ENCODE data around the gene INPP4A.

The INPP4A gene

GRCh38 chr2:98416383-98417159, 28.1 kb upstream of the INPP4A start:
- Mint-ChIP-seq H3K36me3 (ENCODE audit: low read depth) (peaks cover 3% of the 10 kb centered on the region), H3K27ac (no peak overlapping the region), H3K9me3 (peaks cover 18% of the 10 kb centered on the region), H3K4me1 (peaks cover 6% of the 10 kb centered on the region), H3K4me3 (no peak overlapping the region), H3K27me3 (ENCODE audit: low read depth) (no peaks in the 10 kb centered on the region)
- no peak for TF ChIP-seq CTCF (IDR thresholded peaks at IDR 0.05; ENCODE audit: unreplicated experiment in 3 of 3)

- Mint-ChIP-seq H3K4me3 (no peak overlapping the region), H3K27ac (no peak overlapping the region), H3K27me3 (ENCODE audit: low read depth) (no peaks in the 10 kb centered on the region), H3K4me1 (no peaks in the 10 kb centered on the region), H3K9me3 (peaks cover 19% of the 10 kb centered on the region), H3K36me3 (ENCODE audit: low read depth) (no peaks in the 10 kb centered on the region)
- no peak for TF ChIP-seq CTCF (IDR thresholded peaks at IDR 0.05; ENCODE audit: unreplicated experiment in 3 of 3)
Observed at GRCh38 chr2:98419544-98419943, 25.1 kb upstream of the INPP4A start.

- TF ChIP-seq CTCF (IDR thresholded peaks at IDR 0.05; ENCODE audit: unreplicated experiment in 3 of 3) = no peak
- Mint-ChIP-seq H3K4me1 (no peaks in the 10 kb centered on the region), H3K27me3 (ENCODE audit: low read depth) (no peaks in the 10 kb centered on the region), H3K27ac (no peak overlapping the region), H3K36me3 (ENCODE audit: low read depth) (no peaks in the 10 kb centered on the region), H3K9me3 (peaks cover 16% of the 10 kb centered on the region), H3K4me3 (no peak overlapping the region)
Observed at GRCh38 chr2:98419977-98420725, 24.5 kb upstream of the INPP4A start.

GRCh38 chr2:98422449-98422848, 22.2 kb upstream of the INPP4A start:
- Mint-ChIP-seq H3K4me1 (no peaks in the 10 kb centered on the region), H3K9me3 (peaks cover 16% of the 10 kb centered on the region), H3K4me3 (no peak overlapping the region), H3K27ac (no peak overlapping the region), H3K36me3 (ENCODE audit: low read depth) (no peaks in the 10 kb centered on the region), H3K27me3 (ENCODE audit: low read depth) (no peaks in the 10 kb centered on the region)
- TF ChIP-seq CTCF (IDR thresholded peaks at IDR 0.05; ENCODE audit: unreplicated experiment in 3 of 3) = no peak

- TF ChIP-seq CTCF (IDR thresholded peaks at IDR 0.05; ENCODE audit: unreplicated experiment in 3 of 3) = no peak
- Mint-ChIP-seq H3K36me3 (ENCODE audit: low read depth) (no peaks in the 10 kb centered on the region), H3K4me3 (no peak overlapping the region), H3K27me3 (ENCODE audit: low read depth) (no peaks in the 10 kb centered on the region), H3K9me3 (peaks cover 11% of the 10 kb centered on the region), H3K4me1 (no peaks in the 10 kb centered on the region), H3K27ac (no peak overlapping the region)
Observed at GRCh38 chr2:98426771-98427170, 17.9 kb upstream of the INPP4A start.

All from nephron (organoid).